Esophagus squamous epithelium (tissue), 5 donors: ENCODE data around the gene RAB20. TPM values are rescaled to one million over a fixed set of nuclear protein-coding genes. Genes with fewer than 3 reads are reported as not detected.

Experiments
- DNase-seq: peaks from one replicate; lab custom pipeline; 2025; lab: John Stamatoyannopoulos, UW
- H3K27ac ChIP-seq, 4 donors: fragments of 200-600 bp; sonication (generic); one replicate each; pipeline ENCODE4 v1.5.1; 2016 to 2019; ENCODE audit warnings: mild to moderate bottlenecking in 1 of 4
- H3K27me3 ChIP-seq, 4 donors: fragments of 200-600 bp; sonication (generic); 1 replicate in 3 of 4; 2 replicates in 1 of 4; pipeline versions ENCODE4 v1.5.1 to v1.6.0; 2017 to 2021; ENCODE audit warnings: antibody characterized with exemption in 1 of 4
- H3K36me3 ChIP-seq, 3 donors: fragments of 200-600 bp; sonication (generic); one replicate each; pipeline ENCODE4 v1.5.1; 2016 to 2019
- H3K4me1 ChIP-seq, 3 donors: fragments of 200-600 bp; sonication (generic); one replicate each; pipeline ENCODE4 v1.5.1; 2017 to 2019
- H3K4me3 ChIP-seq, 4 donors: fragments of 200-600 bp; sonication (generic); 1 replicate in 3 of 4; 2 replicates in 1 of 4; pipeline ENCODE4 v1.5.1; 2016 to 2019; ENCODE audit warnings: mild to moderate bottlenecking in 2 of 4, moderate library complexity in 1 of 4
- H3K9me3 ChIP-seq, 3 donors: fragments of 200-600 bp; sonication (generic); one replicate each; pipeline ENCODE4 v1.5.1; 2016 to 2019
- CTCF ChIP-seq, 6 experiments: fragments of 450-650 bp in 4 of 6; fragments of 200-600 bp in 2 of 6; sonication (generic) in 2 of 6; IDR thresholded peaks; one replicate each; pipeline ENCODE4 v1.5.1; 2016 to 2019; ENCODE audit warnings: antibody characterized with exemption in 6 of 6, mild to moderate bottlenecking in 4 of 6, moderate library complexity in 4 of 6
- POLR2A ChIP-seq, 4 donors: fragments of 450-650 bp; IDR thresholded peaks; one replicate each; pipeline ENCODE4 v1.6.1; 2017; ENCODE audit warnings: antibody characterized with exemption in 4 of 4, mild to moderate bottlenecking in 4 of 4, moderate library complexity in 3 of 4
- WGBS, 2 donors: methylation state at CpG; one replicate each; pipeline ENCODE4 v1.1.5; 2018; 5-methylcytosine and 5-hydroxymethylcytosine counted together
- intact Hi-C: fragments of 100-400 bp; cut with DNase I; formaldehyde crosslinking; loops from one replicate; pipeline ENCODE4 v1.15.0; 2022
- total RNA-seq, 4 donors: library from RNA; depleted of rRNA; stranded (reverse); fragments of >200 nt; gene quantifications; one replicate each; pipeline ENCODE4 v1.1.0, GENCODE V29; 2016
- donor health status: DM: yes; HTN: yes; CAD: no.

The RAB20 gene
- total RNA-seq, 4 donors from 2014 or later, result 1.3 to 7.2 (median 4.3) TPM

DNA sequence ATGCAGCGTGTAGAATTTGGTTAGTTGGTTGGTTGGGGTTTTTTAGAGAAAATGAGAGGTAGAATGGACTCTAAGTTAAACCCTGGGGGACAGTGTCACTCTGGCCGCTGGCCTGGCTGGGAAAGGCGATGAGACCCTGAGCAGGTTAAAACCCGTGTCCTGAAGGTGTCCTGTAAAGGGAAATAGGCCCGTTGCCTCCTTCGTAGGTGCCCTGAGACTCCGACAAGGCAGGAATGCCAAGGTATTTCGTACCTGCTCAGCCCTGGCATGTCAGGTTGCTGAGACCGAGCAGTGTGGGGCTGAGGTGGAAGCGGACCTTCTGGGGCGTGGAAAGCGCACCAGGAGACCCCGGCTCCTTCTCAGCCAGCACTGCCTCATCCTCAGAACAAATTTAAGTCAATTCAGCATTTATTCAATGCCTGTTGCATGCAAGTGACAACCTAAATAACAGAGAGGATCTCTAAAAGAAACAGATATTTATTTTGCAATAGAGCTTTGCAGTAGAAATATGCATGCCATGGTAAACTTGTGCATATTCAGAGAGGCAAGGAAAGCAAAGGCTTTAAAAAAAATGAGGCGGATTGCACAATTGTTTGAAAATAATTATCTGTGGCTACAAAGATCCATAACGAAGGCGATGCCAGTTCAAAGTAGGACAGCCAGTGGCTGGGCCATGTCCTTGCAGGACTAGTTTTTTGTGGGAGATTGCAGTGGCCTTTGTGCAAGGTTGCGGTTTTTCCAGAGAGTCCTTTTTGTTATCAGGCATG is 1.4 kb upstream of the RAB20 start:
- no peak for TF ChIP-seq CTCF (IDR thresholded peaks at IDR 0.05)
- TF ChIP-seq POLR2A (IDR thresholded peaks at IDR 0.05), result no peak
- Histone ChIP-seq H3K27me3 (peaks cover 0 to 12% (median 0%) of the 10 kb centered on the region in 4 donors), H3K27ac (peak overlapping the region in 3 of 4 donors; percentile 51 to 92 (median 83)), H3K36me3 (peaks cover 0 to under 1% (median 0%) of the 10 kb centered on the region in 3 donors), H3K4me1 (peaks cover 13 to 46% (median 14%) of the 10 kb centered on the region in 3 donors), H3K4me3 (peak overlapping the region; percentile 64 to 86 (median 76)), H3K9me3 (no peaks in the 10 kb centered on the region)
- 83% methylated on average over 10 to 14 of the region's 17 CpGs for WGBS, 2 donors
- intact Hi-C loops, result no loop called here
- no peak for DNase-seq

- intact Hi-C loops, result no loop called here
- peak overlapping the region; percentile 80 to 95 (median 88) for H3K27ac ChIP-seq
- peak overlapping the region; percentile 64 to 86 (median 76) for H3K4me3 ChIP-seq
- no peak for TF ChIP-seq CTCF (IDR thresholded peaks at IDR 0.05)
- no peak for TF ChIP-seq POLR2A (IDR thresholded peaks at IDR 0.05)
- no peaks in the 10 kb centered on the region for H3K9me3 ChIP-seq
- whole genome bisulfite sequencing, 2 donors, result 11 to 12% methylated on average over 16 to 24 of the region's 24 CpGs
- peaks cover 0 to 12% (median 0%) of the 10 kb centered on the region in 4 donors for H3K27me3 ChIP-seq
- DNase-seq, result no peak
- peaks cover 13 to 46% (median 14%) of the 10 kb centered on the region in 3 donors for H3K4me1 ChIP-seq
- peaks cover 0 to 8% (median 0%) of the 10 kb centered on the region in 3 donors for H3K36me3 ChIP-seq
These were observed 595 bp upstream of the RAB20 start for GRCh38 chr13:110562036-110562597.

DNA sequence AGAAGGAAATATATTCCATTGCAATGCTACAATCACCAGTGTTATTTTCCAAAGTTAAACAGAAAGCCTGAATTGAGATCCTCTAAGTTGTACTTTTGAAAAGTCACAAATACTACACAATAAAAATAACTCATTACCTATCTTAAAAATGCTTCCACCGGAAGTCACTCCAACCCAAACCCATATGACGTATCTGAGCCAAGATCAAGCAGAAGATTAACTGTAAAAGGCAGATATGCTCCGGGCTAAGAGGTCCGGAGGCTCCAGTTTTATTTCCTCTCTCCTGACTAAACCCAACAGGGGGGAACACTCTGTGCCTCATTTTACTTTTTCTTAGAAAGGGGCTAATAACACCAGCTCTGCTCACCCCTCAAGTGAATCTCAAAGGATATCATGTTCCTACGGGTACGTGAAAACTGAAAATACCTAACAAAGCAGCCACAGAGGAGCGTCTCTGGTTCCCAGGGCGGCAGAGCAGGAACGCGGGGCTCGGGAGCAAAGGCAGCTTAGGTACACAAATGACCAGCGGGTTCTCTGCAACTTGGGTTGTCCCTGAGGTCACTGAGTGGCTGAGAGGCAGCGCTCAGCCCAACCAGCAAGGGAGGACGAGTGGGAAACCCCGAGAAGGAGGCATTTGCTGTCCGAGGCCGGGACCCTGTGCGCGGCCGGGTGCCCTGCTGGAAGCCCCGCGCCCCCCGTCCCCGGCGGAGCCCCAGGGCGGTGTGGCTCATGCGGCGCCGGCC is 750 bp downstream of the RAB20 start:
- Histone ChIP-seq H3K9me3 (no peaks in the 10 kb centered on the region), H3K27me3 (peaks cover 0 to 12% (median 0%) of the 10 kb centered on the region in 4 donors), H3K4me1 (peaks cover 14 to 46% (median 17%) of the 10 kb centered on the region in 3 donors), H3K4me3 (peak overlapping the region; percentile 64 to 86 (median 76)), H3K27ac (peak overlapping the region; percentile 80 to 95 (median 88)), H3K36me3 (peaks cover 0 to 13% (median 0%) of the 10 kb centered on the region in 3 donors)
- no peak for DNase-seq
- no peak for TF ChIP-seq POLR2A (IDR thresholded peaks at IDR 0.05)
- TF ChIP-seq CTCF (IDR thresholded peaks at IDR 0.05), result no peak
- WGBS, 2 donors, result 0 to 4% methylated on average over 7 to 25 of the region's 29 CpGs
- intact Hi-C loops, result no loop called here

DNA sequence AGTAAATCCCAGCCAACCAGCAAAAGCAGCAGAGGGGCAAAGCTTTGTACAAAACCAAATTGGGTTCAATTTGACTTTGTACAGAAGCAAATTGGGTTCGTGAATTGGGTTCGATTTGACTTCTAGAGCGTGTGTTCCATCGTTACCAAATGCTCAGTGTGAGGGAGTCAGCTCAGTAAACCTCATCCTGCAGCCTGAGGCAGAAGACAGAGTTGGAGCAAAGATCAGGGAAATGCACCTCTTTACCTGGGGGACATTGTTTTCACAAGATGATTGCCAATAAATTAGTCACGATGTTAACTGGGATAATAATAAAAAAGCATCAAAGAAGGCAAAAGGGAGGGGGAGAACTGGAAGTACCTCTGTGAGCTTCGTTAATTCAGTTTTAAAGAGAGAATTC is 1.5 kb downstream of the RAB20 start:
- intact Hi-C loops, result no loop called here
- no peak for DNase-seq
- H3K4me1 ChIP-seq, result peaks cover 14 to 46% (median 17%) of the 10 kb centered on the region in 3 donors
- no peaks in the 10 kb centered on the region for H3K9me3 ChIP-seq
- peak overlapping the region in 3 of 4 donors; percentile 64 to 86 (median 79) for H3K4me3 ChIP-seq
- peaks cover 0 to 12% (median 0%) of the 10 kb centered on the region in 4 donors for H3K27me3 ChIP-seq
- peaks cover 0 to 13% (median 0%) of the 10 kb centered on the region in 3 donors for H3K36me3 ChIP-seq
- TF ChIP-seq CTCF (IDR thresholded peaks at IDR 0.05) (no peak), POLR2A (IDR thresholded peaks at IDR 0.05) (no peak)
- WGBS, 2 donors, result 32 to 34% methylated on average over 6 of the region's 6 CpGs
- H3K27ac ChIP-seq, result peak overlapping the region; percentile 29 to 95 (median 88)
